ENCODE results near the gene CCDC24. TPM values are rescaled to one million over a fixed set of nuclear protein-coding genes. Genes with fewer than 3 reads are reported as not detected.

The CCDC24 gene
- total and polyA plus RNA-seq, 2 of the 4 experiments (the other 2 are of a cell fraction): 1.4 to 4.6 TPM

DNA sequence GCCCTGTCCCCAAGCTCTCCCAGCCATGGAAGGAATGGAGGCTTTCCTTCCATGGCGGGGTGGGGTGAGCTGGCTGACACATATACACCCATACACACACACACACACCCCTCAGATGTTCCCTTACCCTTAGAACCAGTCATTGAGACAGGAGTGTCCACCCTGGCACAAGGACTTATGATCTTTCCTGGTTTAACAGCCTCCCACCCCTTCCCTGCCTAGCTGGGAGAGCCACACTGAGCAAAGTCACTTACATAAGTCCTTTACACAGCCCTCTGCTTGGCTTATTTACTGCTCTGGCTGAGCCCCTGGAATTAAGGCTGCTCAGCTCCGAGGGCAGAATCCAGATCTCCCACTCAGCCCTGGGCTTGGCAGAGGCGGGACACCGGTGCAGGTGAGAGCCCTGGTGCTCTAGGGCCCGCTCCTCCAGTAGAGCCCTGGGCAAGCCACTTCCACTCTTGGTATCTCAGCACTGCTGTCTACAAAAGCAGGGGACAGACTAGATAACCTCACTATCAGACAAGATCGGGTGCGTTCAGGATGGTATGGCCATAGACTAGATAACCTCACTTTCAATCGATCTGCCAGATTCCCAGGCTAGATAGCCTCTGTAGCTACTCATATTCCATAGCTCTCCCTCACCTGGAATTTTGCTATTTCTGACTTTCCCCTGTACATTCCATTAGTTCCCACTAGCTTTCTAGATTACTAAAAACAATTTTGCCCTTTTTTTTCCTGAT is 23.1 kb downstream of the CCDC24 start:
- no peak overlapping the region for H2AFZ ChIP-seq (replicated peaks; ENCODE audit: low read length, poor library complexity)
- H3K56ac ChIP-seq (ENCODE audit: extremely low read depth, insufficient read depth, low read length): no peak overlapping the region
- H3K4me2 ChIP-seq (ENCODE audit: low read depth, low read length): no peak overlapping the region
- H3K9me1 ChIP-seq (ENCODE audit: insufficient read depth, low read length): no peaks in the 10 kb centered on the region
- H4K91ac ChIP-seq (ENCODE audit: insufficient read depth, low read depth, low read length): no peak overlapping the region
- no peak overlapping the region; the same call in 1 of the 2 replicates for H3K4ac ChIP-seq (ENCODE audit: low read depth, low read length)
- no peak overlapping the region for H2AK5ac ChIP-seq (ENCODE audit: low read depth, low read length)
- no peak overlapping the region for H2BK15ac ChIP-seq (ENCODE audit: low read depth, low read length)
- peaks cover 6% of the 10 kb centered on the region; the same call in 1 of the 2 replicates for H3K36me3 ChIP-seq (ENCODE audit: control insufficient read depth, insufficient read depth, low read length)
- no peaks in the 10 kb centered on the region for H3K9me3 ChIP-seq (ENCODE audit: control insufficient read depth, insufficient read depth, low read length)
- in situ Hi-C loops (cut with MboI; ENCODE audit: low sequenced_read_pairs): loop anchor here (10.0 kb wide), 1 partner anchor 570 kb away; no protein-coding TSS in a partner anchor
- H3K79me1 ChIP-seq (ENCODE audit: low read depth in 1 of 2, low read length in 2 of 2): no peaks in the 10 kb centered on the region
- H3K27me3 ChIP-seq (ENCODE audit: control insufficient read depth, insufficient read depth, low read length): no peaks in the 10 kb centered on the region
- ChIA-PET CTCF (interaction anchor here (0.7 to 1.6 kb wide), 4 partner anchors 8 to 79 kb away, joined by 3 to 7 read pairs (median 3); no protein-coding TSS in a partner anchor), POLR2A (ENCODE audit: unreplicated experiment) (no interaction called here)
- no peak overlapping the region for H3K14ac ChIP-seq (replicated peaks; ENCODE audit: low read depth, low read length)
- H2BK5ac ChIP-seq (ENCODE audit: low read depth, low read length, poor library complexity, severe bottlenecking): no peak overlapping the region
- no peak overlapping the region for H4K5ac ChIP-seq (ENCODE audit: low read depth, low read length)
- no peak for TF ChIP-seq FOS (IDR thresholded peaks at IDR 0.05; ENCODE audit: low read depth, low read length)
- no peak for TF ChIP-seq MAZ (IDR thresholded peaks at IDR 0.05; ENCODE audit: borderline replicate concordance, low read depth, low read length)
- TF ChIP-seq ELK1 (IDR thresholded peaks at IDR 0.05; ENCODE audit: borderline replicate concordance, low read depth, low read length): no peak
- no peak for TF ChIP-seq RAD21 (IDR thresholded peaks at IDR 0.05; ENCODE audit: low read length)
- TF ChIP-seq RCOR1 (IDR thresholded peaks at IDR 0.05; ENCODE audit: insufficient replicate concordance, low read length): no peak
- TF ChIP-seq, protein P1, sequence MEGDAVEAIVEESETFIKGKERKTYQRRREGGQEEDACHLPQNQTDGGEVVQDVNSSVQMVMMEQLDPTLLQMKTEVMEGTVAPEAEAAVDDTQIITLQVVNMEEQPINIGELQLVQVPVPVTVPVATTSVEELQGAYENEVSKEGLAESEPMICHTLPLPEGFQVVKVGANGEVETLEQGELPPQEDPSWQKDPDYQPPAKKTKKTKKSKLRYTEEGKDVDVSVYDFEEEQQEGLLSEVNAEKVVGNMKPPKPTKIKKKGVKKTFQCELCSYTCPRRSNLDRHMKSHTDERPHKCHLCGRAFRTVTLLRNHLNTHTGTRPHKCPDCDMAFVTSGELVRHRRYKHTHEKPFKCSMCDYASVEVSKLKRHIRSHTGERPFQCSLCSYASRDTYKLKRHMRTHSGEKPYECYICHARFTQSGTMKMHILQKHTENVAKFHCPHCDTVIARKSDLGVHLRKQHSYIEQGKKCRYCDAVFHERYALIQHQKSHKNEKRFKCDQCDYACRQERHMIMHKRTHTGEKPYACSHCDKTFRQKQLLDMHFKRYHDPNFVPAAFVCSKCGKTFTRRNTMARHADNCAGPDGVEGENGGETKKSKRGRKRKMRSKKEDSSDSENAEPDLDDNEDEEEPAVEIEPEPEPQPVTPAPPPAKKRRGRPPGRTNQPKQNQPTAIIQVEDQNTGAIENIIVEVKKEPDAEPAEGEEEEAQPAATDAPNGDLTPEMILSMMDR (conservative IDR thresholded peaks at IDR 0.05; ENCODE audit: low read depth, low read length): no peak
- TF ChIP-seq, protein P2, sequence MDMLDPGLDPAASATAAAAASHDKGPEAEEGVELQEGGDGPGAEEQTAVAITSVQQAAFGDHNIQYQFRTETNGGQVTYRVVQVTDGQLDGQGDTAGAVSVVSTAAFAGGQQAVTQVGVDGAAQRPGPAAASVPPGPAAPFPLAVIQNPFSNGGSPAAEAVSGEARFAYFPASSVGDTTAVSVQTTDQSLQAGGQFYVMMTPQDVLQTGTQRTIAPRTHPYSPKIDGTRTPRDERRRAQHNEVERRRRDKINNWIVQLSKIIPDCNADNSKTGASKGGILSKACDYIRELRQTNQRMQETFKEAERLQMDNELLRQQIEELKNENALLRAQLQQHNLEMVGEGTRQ (IDR thresholded peaks at IDR 0.05; ENCODE audit: low read depth, low read length): no peak
- no peak for TF ChIP-seq NFE2L2 (IDR thresholded peaks at IDR 0.05; ENCODE audit: low read depth, low read length)
- no peak for TF ChIP-seq SMC3 (IDR thresholded peaks at IDR 0.05; ENCODE audit: low read depth, low read length)
- no peak for TF ChIP-seq POLR2A (IDR thresholded peaks at IDR 0.05; ENCODE audit: low read depth, low read length)
- no peak for TF ChIP-seq CEBPB (IDR thresholded peaks at IDR 0.05; ENCODE audit: low read depth, low read length)
- H3K18ac ChIP-seq (ENCODE audit: low read depth, low read length): no peak overlapping the region
- no peaks in the 10 kb centered on the region for H3K4me1 ChIP-seq (ENCODE audit: control insufficient read depth, insufficient read depth, low read length)
- dilution Hi-C loops (cut with HindIII; ENCODE audit: low sequenced_read_pairs, unreplicated experiment): no loop called here
- H3K27ac ChIP-seq (ENCODE audit: insufficient read depth, low read length): no peak overlapping the region
- no peak overlapping the region for H2BK20ac ChIP-seq (ENCODE audit: low read depth, low read length)
- H3K23ac ChIP-seq (ENCODE audit: low read depth, low read length): no peak overlapping the region
- no peak overlapping the region for H4K8ac ChIP-seq (ENCODE audit: low read depth in 2 of 2, low read length in 2 of 2)
- no peaks in the 10 kb centered on the region for H4K20me1 ChIP-seq (ENCODE audit: insufficient read depth, low read length)
- intact Hi-C loops (cut with micrococcal nuclease): no loop called here
- no TSS peak for BruUV-seq (replicated peaks)
- WGBS, 2 experiments (ENCODE audit: extremely low coverage in 2 of 2, insufficient read length in 1 of 2): 72% methylated on average over 3 of the region's 8 CpGs; no CpG with 5 or more reads in 1 of the 2 experiments
- DNase-seq (no peak), ATAC-seq (ENCODE audit: low read depth) (no peak)
- peak overlapping the region; percentile 9 for H2AK9ac ChIP-seq (replicated peaks; ENCODE audit: low read depth, low read length, poor library complexity)
- no peak overlapping the region for H2BK120ac ChIP-seq (ENCODE audit: low read depth, low read length)
- no peak overlapping the region for H3K4me3 ChIP-seq (ENCODE audit: insufficient read depth, low read depth, low read length)
- H3K9ac ChIP-seq (ENCODE audit: low read depth, low read length): no peak overlapping the region
